ENCODE data around the gene MLXIP. TPM values are rescaled to one million over a fixed set of nuclear protein-coding genes. Genes with fewer than 3 reads are reported as not detected.
"Not testable (repeated sequence)": the region's sequence is repeated elsewhere in the genome, so short reads cannot be mapped to it uniquely, and the experiment has no call there.

The MLXIP gene
- total RNA-seq, 1 experiment from 2014 or later: 23.2 TPM

DNA sequence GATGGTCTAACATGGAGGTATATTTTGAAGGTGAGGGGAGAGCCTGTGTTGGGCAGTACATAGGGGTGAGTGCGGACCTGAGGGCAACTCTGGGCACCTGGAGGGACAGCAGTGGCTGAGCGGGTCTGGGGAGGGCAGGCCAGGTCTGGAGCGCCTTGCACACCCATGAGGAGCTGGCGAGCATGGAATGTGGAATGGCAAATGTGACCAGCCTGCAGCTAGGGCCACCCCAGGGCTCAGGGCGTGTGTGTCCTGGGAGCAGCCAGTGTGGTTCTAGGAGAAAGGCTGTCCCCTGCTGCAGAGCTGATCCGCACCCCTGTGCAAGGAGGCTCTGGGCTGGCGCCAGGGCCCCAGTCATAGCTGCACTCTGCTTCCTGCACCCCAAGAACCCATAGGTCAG is 32.4 kb upstream of the MLXIP start:
- Histone ChIP-seq H3K4me3 (no peak overlapping the region), H3K27ac (no peak overlapping the region), H3K27me3 (no peaks in the 10 kb centered on the region), H3K9me3 (replicated peaks) (no peaks in the 10 kb centered on the region), H3K36me3 (peaks cover 12% of the 10 kb centered on the region), H3K4me1 (no peaks in the 10 kb centered on the region)
- no peak for DNase-seq

DNA sequence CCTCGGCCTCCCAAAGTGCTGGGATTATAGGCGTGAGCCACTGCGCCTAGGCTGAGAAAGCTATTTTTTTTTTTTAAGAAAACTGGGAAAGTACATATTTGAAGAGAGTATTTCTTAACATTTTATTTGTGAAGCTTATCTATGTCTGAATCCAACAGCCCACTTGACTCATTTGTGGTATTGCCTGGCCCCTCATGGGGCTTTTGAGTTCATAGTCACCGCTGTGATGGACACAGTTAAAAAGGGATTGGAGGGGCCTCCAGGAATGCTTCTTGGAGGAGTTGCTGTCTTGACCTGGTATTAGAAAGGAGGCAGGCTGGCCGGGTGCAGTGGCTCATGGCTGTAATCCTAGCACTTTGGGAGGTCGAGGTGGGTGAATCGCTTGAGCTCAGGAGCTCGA is 30.4 kb upstream of the MLXIP start:
- no peaks in the 10 kb centered on the region for H3K9me3 ChIP-seq (replicated peaks)
- H3K4me3 ChIP-seq: no peak overlapping the region
- no peak overlapping the region for H3K27ac ChIP-seq
- no peak for DNase-seq
- no peaks in the 10 kb centered on the region for H3K27me3 ChIP-seq
- H3K36me3 ChIP-seq: peaks cover 12% of the 10 kb centered on the region
- H3K4me1 ChIP-seq: no peaks in the 10 kb centered on the region

DNA sequence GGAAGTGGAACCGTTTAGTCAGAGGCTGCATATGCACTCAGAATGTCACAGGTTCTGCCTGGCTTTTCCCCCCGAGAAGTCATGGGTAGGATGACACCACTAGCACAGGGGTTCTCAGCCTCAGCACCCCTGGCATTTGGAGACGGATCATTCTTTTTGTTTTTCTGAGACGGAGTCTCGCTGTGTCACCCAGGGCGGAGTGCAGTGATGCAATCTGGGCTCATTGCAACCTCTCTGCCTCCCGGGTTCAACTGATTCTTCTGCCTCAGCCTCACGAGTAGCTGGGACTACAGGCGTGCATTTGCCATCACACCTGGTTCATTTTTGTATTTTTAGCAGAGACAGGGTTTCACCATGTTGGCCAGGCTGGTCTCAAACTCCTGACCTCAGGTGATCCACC is 28.7 kb upstream of the MLXIP start:
- Histone ChIP-seq H3K9me3 (replicated peaks) (no peaks in the 10 kb centered on the region), H3K27ac (no peak overlapping the region), H3K4me3 (no peak overlapping the region), H3K27me3 (no peaks in the 10 kb centered on the region), H3K36me3 (peaks cover 8% of the 10 kb centered on the region), H3K4me1 (no peaks in the 10 kb centered on the region)
- DNase-seq: no peak

GRCh38 chr12:122050706-122051105 is 27.9 kb upstream of the MLXIP start:
- DNase-seq: no peak
- Histone ChIP-seq H3K9me3 (replicated peaks) (no peaks in the 10 kb centered on the region), H3K27ac (no peak overlapping the region), H3K4me1 (peaks cover 4% of the 10 kb centered on the region; the same call in 1 of the 2 replicates), H3K27me3 (no peaks in the 10 kb centered on the region), H3K4me3 (no peak overlapping the region), H3K36me3 (no peaks in the 10 kb centered on the region)

GRCh38 chr12:122051231-122051876 is 27.2 kb upstream of the MLXIP start:
- Histone ChIP-seq H3K36me3 (no peaks in the 10 kb centered on the region), H3K4me1 (peaks cover 4% of the 10 kb centered on the region; the same call in 1 of the 2 replicates), H3K4me3 (no peak overlapping the region), H3K27me3 (no peaks in the 10 kb centered on the region), H3K9me3 (replicated peaks) (no peaks in the 10 kb centered on the region), H3K27ac (no peak overlapping the region)
- DNase-seq: no peak

DNA sequence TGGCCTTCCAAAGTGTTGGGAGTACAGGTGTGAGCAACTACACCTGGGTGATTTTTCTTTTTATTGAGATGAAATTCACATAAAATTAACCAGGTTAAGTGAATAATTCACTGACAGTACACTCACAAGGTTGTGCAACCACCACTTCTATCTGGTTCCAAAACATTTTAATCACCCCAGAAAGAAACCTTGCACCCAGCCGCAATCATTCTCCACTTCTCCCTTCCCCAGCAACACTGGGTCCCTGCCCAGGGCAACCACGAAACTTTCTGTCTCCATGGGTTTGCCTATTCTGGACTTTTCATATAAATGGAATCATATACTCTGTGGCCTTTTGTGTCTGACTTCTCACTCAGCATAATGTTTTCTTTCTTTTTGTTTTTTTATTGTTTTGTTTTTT is 26.3 kb upstream of the MLXIP start:
- H3K9me3 ChIP-seq (replicated peaks): no peaks in the 10 kb centered on the region
- no peak for DNase-seq
- H3K27ac ChIP-seq: no peak overlapping the region
- H3K4me1 ChIP-seq: peaks cover 4% of the 10 kb centered on the region; the same call in 1 of the 2 replicates
- no peak overlapping the region for H3K4me3 ChIP-seq
- no peaks in the 10 kb centered on the region; the same call in 1 of the 2 replicates for H3K36me3 ChIP-seq
- H3K27me3 ChIP-seq: no peaks in the 10 kb centered on the region

DNA sequence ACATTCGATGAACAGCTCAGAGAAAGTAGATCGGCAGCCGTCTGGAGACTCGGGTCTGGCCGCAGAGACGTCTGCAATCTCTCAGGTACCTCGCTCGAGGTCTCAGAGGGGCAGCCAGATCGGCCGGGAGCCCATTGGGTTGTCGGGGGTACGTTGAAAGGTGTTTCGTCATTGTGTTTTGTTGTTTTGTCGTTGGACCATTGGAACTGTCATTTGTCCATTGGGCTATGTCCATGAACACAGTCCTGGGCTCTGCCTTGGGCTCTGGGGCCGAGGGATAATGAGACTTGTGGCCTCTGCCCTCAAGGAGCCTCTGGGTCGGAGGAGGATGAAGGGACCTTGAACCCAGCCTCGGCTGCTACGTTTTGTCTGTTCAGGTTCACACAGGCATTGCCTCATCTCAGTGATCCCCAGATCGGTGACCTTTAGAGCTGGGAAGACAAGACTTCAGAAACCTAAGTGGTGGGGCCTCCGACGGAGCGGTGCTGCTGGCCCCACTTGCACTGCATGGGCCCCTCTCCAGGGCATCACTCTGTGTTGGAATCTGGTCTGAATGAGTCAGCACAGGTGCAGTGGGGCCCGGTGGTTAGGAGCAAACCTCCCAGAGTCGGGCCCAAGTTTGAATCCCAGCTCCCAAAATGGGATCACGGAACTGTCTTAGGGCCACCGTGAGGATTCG is 23.6 kb upstream of the MLXIP start:
- H3K4me3 ChIP-seq: no peak overlapping the region
- no peaks in the 10 kb centered on the region for H3K9me3 ChIP-seq (replicated peaks)
- no peaks in the 10 kb centered on the region for H3K27me3 ChIP-seq
- H3K36me3 ChIP-seq: no peaks in the 10 kb centered on the region; the same call in 1 of the 2 replicates
- DNase-seq: no peak
- H3K27ac ChIP-seq: no peak overlapping the region
- H3K4me1 ChIP-seq: peaks cover 4% of the 10 kb centered on the region; the same call in 1 of the 2 replicates

- not testable (repeated sequence) for H3K27me3 ChIP-seq; H3K4me3 ChIP-seq; H3K27ac ChIP-seq; H3K9me3 ChIP-seq (replicated peaks); DNase-seq; H3K4me1 ChIP-seq; H3K36me3 ChIP-seq
Observed at GRCh38 chr12:122056406-122056805, 22.1 kb upstream of the MLXIP start.

DNA sequence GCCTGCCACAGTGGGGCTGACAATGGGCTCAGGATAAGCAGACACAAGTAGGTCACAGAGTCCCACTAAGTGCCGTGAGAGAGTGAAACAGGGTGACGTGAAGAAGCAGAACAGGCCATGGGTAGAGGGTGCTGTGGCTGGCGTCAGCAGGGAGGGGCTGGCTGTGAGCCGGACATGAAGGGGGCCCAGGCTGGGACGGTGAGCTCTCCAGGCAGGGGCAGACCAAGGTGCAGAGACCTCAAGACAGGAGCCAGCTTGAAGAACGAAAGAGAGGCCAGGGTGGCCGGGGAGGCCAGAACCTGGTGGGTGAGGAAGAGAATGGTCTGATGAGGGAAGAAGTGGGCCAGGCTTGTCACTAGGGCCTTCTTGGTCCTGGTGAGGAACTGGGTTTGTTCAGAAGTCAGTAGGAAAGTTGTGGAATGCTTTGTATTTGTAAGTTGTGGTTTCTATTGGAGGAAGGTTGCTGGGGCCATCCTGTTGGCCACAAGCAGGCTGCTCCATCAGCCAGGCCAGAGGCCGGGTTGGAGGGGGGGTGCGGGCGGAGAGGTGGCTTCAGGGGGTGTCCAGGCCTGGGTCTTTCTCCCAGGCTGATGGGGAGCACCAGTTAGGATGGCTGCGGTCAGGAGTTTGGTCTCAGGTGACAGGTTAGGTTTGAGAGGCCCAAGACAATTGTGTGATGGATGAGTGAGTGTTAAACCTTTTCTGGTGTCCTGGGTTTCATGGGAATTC is 21.4 kb upstream of the MLXIP start:
- Histone ChIP-seq H3K4me3 (no peak overlapping the region), H3K4me1 (peaks cover 4% of the 10 kb centered on the region; the same call in 1 of the 2 replicates), H3K27ac (no peak overlapping the region), H3K9me3 (replicated peaks) (no peaks in the 10 kb centered on the region), H3K27me3 (no peaks in the 10 kb centered on the region), H3K36me3 (no peaks in the 10 kb centered on the region; the same call in 1 of the 2 replicates)
- no peak for DNase-seq

- H3K9me3 ChIP-seq (replicated peaks): no peaks in the 10 kb centered on the region
- H3K27ac ChIP-seq: no peak overlapping the region
- no peak for DNase-seq
- H3K36me3 ChIP-seq: no peaks in the 10 kb centered on the region; the same call in 1 of the 2 replicates
- no peak overlapping the region for H3K4me3 ChIP-seq
- no peaks in the 10 kb centered on the region for H3K27me3 ChIP-seq
- H3K4me1 ChIP-seq: peaks cover 5% of the 10 kb centered on the region; the same call in 1 of the 2 replicates
Observed at GRCh38 chr12:122057769-122058168, 20.8 kb upstream of the MLXIP start.

- peaks cover 14% of the 10 kb centered on the region; the same call in 1 of the 2 replicates for H3K4me1 ChIP-seq
- no peak overlapping the region for H3K4me3 ChIP-seq
- DNase-seq: no peak
- H3K9me3 ChIP-seq (replicated peaks): no peaks in the 10 kb centered on the region
- H3K36me3 ChIP-seq: no peaks in the 10 kb centered on the region; the same call in 1 of the 2 replicates
- no peak overlapping the region for H3K27ac ChIP-seq
- H3K27me3 ChIP-seq: no peaks in the 10 kb centered on the region
Observed at GRCh38 chr12:122058549-122059149, 19.9 kb upstream of the MLXIP start.

- Histone ChIP-seq H3K4me1 (peaks cover 18% of the 10 kb centered on the region; the same call in 1 of the 2 replicates), H3K36me3 (no peaks in the 10 kb centered on the region; the same call in 1 of the 2 replicates), H3K27me3 (no peaks in the 10 kb centered on the region), H3K27ac (no peak overlapping the region), H3K9me3 (replicated peaks) (no peaks in the 10 kb centered on the region), H3K4me3 (no peak overlapping the region)
- no peak for DNase-seq
Observed at GRCh38 chr12:122059203-122059960, 19.2 kb upstream of the MLXIP start.

- no peak for DNase-seq
- Histone ChIP-seq H3K36me3 (no peaks in the 10 kb centered on the region; the same call in 1 of the 2 replicates), H3K4me1 (peaks cover 21% of the 10 kb centered on the region; the same call in 1 of the 2 replicates), H3K9me3 (replicated peaks) (no peaks in the 10 kb centered on the region), H3K27ac (no peak overlapping the region), H3K4me3 (no peak overlapping the region), H3K27me3 (no peaks in the 10 kb centered on the region)
Observed at GRCh38 chr12:122060081-122060501, 18.5 kb upstream of the MLXIP start.

GRCh38 chr12:122061253-122061652 is 17.3 kb upstream of the MLXIP start:
- Histone ChIP-seq H3K4me3 (no peak overlapping the region), H3K27ac (no peak overlapping the region), H3K4me1 (peaks cover 28% of the 10 kb centered on the region), H3K27me3 (no peaks in the 10 kb centered on the region), H3K36me3 (no peaks in the 10 kb centered on the region; the same call in 1 of the 2 replicates), H3K9me3 (replicated peaks) (no peaks in the 10 kb centered on the region)
- no peak for DNase-seq
